Esophagus squamous epithelium (tissue), 4 donors: ENCODE data around the gene UVRAG.
"Not testable (repeated sequence)": the region's sequence is repeated elsewhere in the genome, so short reads cannot be mapped to it uniquely, and the experiment has no call there.

Source experiments
- POLR2A ChIP-seq, 4 donors: fragments of 450-650 bp; IDR thresholded peaks; one replicate each; pipeline ENCODE4 v1.6.1; 2017; ENCODE audit warnings: antibody characterized with exemption in 4 of 4, mild to moderate bottlenecking in 4 of 4, moderate library complexity in 3 of 4
- TF ChIP-seq, protein P1 (sequence below), 6 experiments: fragments of 450-650 bp in 4 of 6; fragments of 200-600 bp in 2 of 6; sonication (generic) in 2 of 6; IDR thresholded peaks; one replicate each; pipeline ENCODE4 v1.5.1; 2016 to 2019; ENCODE audit warnings: antibody characterized with exemption in 6 of 6, mild to moderate bottlenecking in 4 of 6, moderate library complexity in 4 of 6

DNA sequence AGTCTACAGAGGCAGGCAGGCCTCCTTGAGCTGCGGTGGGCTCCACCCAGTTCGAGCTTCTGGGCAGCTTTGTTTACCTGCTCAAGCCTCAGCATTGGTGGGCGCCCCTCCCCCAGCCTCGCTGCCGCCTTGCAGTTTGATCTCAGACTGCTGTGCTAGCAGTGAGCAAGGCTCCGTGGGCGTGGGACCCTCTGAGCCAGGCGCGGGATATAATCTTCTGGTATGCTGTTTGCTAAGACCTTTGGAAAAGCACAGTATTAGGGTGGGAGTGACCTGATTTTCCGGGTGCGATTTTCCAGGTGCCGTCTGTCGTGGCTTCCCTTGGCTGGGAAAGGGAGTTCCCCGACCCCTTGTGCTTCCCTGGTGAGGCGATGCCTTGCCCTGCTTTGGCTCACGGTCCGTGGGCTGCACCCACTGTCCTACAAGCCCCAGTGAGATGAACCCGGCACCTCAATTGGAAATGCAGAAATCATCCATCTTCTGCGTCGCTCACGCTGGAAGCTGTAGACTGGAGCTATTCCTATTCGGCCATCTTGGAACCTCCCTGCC lies 164.5 kb downstream of the UVRAG start:
- TF ChIP-seq POLR2A (IDR thresholded peaks at IDR 0.05) = not testable (repeated sequence)
- TF ChIP-seq, protein P1, sequence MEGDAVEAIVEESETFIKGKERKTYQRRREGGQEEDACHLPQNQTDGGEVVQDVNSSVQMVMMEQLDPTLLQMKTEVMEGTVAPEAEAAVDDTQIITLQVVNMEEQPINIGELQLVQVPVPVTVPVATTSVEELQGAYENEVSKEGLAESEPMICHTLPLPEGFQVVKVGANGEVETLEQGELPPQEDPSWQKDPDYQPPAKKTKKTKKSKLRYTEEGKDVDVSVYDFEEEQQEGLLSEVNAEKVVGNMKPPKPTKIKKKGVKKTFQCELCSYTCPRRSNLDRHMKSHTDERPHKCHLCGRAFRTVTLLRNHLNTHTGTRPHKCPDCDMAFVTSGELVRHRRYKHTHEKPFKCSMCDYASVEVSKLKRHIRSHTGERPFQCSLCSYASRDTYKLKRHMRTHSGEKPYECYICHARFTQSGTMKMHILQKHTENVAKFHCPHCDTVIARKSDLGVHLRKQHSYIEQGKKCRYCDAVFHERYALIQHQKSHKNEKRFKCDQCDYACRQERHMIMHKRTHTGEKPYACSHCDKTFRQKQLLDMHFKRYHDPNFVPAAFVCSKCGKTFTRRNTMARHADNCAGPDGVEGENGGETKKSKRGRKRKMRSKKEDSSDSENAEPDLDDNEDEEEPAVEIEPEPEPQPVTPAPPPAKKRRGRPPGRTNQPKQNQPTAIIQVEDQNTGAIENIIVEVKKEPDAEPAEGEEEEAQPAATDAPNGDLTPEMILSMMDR (IDR thresholded peaks at IDR 0.05) = not testable (repeated sequence)
